ENCODE data around the gene GNB4.
A peak's percentile ranks its signal among the peaks of the same experiment; 100 is the strongest.

GNB4 gene

DNA sequence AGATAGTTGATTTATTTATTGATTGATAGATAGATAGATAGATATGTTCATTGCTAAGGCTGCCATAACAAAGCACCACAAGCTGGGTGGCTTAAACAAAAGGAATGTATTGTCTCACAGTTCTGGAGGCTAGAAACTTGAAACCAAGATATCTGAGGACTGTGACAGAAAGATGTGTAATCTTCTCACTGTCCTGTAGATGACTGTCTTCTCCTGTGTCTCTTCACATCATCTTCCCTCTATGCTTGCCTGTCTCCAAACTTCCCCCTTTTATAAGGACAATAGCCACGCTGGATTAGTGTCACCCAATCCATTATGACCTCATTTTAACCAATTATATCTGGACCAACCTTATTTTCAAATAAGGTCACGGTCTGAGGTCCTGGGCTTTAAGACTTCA lies 40.9 kb downstream of the GNB4 start:
- TF ChIP-seq, protein P1, sequence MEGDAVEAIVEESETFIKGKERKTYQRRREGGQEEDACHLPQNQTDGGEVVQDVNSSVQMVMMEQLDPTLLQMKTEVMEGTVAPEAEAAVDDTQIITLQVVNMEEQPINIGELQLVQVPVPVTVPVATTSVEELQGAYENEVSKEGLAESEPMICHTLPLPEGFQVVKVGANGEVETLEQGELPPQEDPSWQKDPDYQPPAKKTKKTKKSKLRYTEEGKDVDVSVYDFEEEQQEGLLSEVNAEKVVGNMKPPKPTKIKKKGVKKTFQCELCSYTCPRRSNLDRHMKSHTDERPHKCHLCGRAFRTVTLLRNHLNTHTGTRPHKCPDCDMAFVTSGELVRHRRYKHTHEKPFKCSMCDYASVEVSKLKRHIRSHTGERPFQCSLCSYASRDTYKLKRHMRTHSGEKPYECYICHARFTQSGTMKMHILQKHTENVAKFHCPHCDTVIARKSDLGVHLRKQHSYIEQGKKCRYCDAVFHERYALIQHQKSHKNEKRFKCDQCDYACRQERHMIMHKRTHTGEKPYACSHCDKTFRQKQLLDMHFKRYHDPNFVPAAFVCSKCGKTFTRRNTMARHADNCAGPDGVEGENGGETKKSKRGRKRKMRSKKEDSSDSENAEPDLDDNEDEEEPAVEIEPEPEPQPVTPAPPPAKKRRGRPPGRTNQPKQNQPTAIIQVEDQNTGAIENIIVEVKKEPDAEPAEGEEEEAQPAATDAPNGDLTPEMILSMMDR (IDR thresholded peaks at IDR 0.05; ENCODE audit: extremely low read depth, missing control alignments): no peak
- DNase-seq (ENCODE audit: low spot score): no peak

DNA sequence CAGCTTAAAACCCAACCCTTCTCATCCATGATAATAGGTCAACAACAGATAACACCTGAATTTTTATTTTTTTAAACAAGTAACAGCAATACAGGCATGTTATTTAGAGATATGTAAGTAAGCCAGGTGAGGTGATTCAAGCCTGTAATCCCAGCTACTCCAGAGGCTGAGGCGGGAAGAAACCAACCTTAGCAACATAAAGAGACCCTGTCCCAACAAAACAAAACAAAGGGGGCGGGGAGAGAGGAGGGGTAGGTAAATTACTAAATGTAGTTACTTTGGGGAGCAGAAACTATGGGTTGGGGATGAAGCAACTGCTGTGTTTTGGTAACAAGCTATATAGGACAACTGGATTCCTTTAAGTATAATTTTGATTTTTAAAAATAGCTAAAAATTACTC lies 47.0 kb downstream of the GNB4 start:
- DNase-seq (ENCODE audit: low spot score): no peak
- TF ChIP-seq, protein P1 (IDR thresholded peaks at IDR 0.05; ENCODE audit: extremely low read depth, missing control alignments): no peak

DNA sequence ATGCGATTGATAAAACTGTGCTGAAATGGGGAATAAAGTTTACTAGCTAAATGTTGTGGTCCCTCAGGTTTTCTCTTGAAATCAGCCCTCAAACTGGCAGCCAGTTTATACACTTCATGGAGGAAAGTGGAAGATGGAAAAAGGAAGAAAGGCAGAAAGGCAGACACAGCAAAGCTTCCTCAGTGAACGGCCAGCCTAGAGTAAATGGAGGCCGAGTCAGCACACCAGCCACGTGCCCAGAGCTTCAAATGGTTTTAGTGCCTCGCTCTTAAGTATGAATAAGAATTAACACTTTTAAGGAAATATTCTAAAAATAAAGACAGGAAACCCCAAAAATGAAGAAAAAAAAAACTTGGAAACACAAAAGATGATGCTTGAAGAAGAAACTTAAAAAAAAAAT lies 48.3 kb downstream of the GNB4 start:
- DNase-seq (ENCODE audit: low spot score): no peak
- TF ChIP-seq, protein P1 (IDR thresholded peaks at IDR 0.05; ENCODE audit: extremely low read depth, missing control alignments): no peak

DNA sequence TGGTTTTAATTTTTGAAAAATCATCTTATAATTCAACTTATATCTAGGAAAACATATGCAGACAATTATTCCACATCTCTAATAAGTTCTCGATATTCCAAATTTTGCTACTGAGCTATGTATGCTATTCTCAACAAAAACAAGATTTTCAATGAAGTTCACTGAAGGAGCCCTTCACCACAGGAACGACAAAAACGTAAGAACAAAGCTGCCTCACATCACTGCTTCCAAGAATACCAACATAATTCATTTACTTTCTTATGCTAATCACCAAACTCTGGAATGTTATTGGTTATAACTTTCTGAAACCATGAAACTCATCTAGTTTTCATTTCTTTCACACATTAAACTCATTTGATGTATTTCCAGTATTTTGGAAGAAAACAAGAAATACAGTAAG lies 49.7 kb downstream of the GNB4 start:
- no peak for DNase-seq (ENCODE audit: low spot score)
- TF ChIP-seq, protein P1 (IDR thresholded peaks at IDR 0.05; ENCODE audit: extremely low read depth, missing control alignments): no peak

DNA sequence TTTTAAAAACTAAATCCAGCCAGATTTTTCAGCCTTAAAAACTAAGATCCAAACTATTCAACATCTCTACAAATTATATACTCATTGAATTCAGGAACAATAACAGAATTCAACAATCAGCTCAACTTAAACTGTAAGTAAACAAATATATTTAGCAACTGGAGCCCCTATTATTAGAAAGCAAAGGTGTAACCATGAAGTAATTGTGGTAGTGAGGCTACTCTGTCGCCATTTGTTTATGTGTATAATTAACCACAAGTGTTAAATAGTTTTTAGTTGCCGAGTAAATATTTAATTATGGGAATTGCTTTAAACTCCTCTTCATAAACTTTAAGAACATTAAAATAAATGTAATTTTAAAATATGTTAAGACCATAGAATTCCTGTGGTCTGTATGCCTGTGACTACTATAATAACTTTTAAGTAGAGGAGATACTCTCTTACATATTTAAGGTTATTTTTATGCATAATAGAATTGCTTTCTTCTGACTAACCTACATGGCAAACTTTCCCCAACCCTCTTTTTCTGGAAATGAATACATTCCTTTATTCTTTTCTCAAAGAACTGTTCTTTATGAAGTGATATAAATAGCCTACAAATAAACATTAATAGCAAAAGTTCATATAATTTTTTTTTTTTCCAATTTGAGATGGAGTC lies 52.6 kb downstream of the GNB4 start:
- peak; percentile 8 for DNase-seq (ENCODE audit: low spot score)
- TF ChIP-seq, protein P1 (IDR thresholded peaks at IDR 0.05; ENCODE audit: extremely low read depth, missing control alignments): no peak

DNA sequence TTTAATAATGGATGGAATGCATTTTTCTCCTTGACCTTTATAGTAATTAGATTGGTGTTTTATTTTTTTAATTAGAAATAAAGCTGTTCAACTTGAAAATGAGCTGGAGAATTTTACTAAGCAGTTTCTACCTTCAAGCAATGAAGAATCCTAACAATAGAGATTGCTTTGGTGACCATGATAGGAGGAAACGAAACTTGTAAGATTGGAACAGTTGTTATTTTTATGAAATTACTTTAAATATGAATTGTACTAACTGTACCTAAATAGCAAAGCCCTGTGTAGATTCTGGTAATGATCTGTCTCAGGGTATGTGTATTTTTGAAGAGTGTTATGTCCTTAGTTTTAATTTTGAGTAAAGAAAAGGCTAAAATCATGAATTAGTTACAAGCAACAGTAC lies 59.4 kb downstream of the GNB4 start:
- TF ChIP-seq, protein P1 (IDR thresholded peaks at IDR 0.05; ENCODE audit: extremely low read depth, missing control alignments): no peak
- no peak for DNase-seq (ENCODE audit: low spot score)

DNA sequence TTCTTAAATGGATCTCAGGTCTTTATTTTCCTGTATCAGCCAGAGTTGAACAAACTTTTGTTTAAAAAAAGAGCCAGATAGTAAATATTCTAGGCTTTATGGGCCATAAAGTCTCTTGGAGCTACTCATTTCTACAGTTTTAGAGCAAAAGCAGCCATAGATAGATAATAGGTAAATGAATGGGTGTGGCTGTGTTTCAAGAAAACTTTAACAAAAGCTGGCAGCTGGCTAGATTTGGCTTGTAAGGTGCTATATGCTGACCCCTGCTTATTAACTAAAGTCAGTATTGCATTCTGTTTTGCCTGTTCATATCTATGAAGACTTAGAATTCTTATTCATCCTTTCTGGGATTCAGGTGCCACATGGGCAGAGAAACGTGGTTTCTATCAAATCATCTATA lies 74.8 kb downstream of the GNB4 start:
- TF ChIP-seq, protein P1 (IDR thresholded peaks at IDR 0.05; ENCODE audit: extremely low read depth, missing control alignments): no peak
- no peak for DNase-seq (ENCODE audit: low spot score)
